IMR-90 (cell line): ENCODE measurements around the gene INO80. TPM values are rescaled to one million over a fixed set of nuclear protein-coding genes. Genes with fewer than 3 reads are reported as not detected.
A peak's percentile ranks its signal among the peaks of the same experiment; 100 is the strongest.

Experiments used
- ATAC-seq: fragments of 200-7000 bp; cut with Tn5 transposase; 2 replicates; pipeline ENCODE4 v1.9.1; 2020; ENCODE audit warnings: low read depth, mild to moderate bottlenecking, moderate library complexity
- BruUV-seq: library from RNA; stranded (reverse); fragments of 400-500 nt; replicated peaks from 2 replicates; lab custom pipeline; 2021; lab: Mats Ljungman, UMichigan
- CTCF ChIA-PET: fragments of 300-600 bp; formaldehyde crosslinking; extraction: SDS; loops from one replicate; lab custom pipeline; 2021; ENCODE audit warnings: antibody characterized with exemption; lab: Yijun Ruan, JAX
- POLR2A ChIA-PET: fragments of 300-600 bp; sonication (Branson Sonifier 250); formaldehyde crosslinking; loops from one replicate; lab custom pipeline; 2022; ENCODE audit warnings: antibody characterized with exemption; ENCODE audit not compliant: unreplicated experiment; lab: Charles Lee
- DNase-seq: peaks from one replicate; pipeline ENCODE4 v3.0.0; 2013
- H2AFZ ChIP-seq: replicated peaks from 2 replicates; pipeline ENCODE3; 2013; ENCODE audit warnings: low read length, mild to moderate bottlenecking; ENCODE audit not compliant: poor library complexity
- H2AK5ac ChIP-seq: 2 replicates; pipeline ENCODE4 v1.6.1; 2013; ENCODE audit warnings: low read depth, low read length, inconsistent platforms
- H2AK9ac ChIP-seq: replicated peaks from 2 replicates; pipeline ENCODE3; 2013; ENCODE audit warnings: mild to moderate bottlenecking, low read depth, low read length, moderate library complexity; ENCODE audit not compliant: poor library complexity
- H2BK120ac ChIP-seq: 2 replicates; pipeline ENCODE4 v1.6.1; 2013; ENCODE audit warnings: low read depth, low read length, inconsistent platforms
- H2BK15ac ChIP-seq: 3 replicates; pipeline ENCODE4 v1.6.1; 2013; ENCODE audit warnings: low read depth, low read length, inconsistent platforms
- H2BK20ac ChIP-seq: 2 replicates; pipeline ENCODE4 v1.6.1; 2013; ENCODE audit warnings: low read depth, mild to moderate bottlenecking, inconsistent platforms, low read length, moderate library complexity
- H2BK5ac ChIP-seq: 2 replicates; pipeline ENCODE4 v1.6.1; 2013; ENCODE audit warnings: mild to moderate bottlenecking, low read depth, low read length, inconsistent platforms; ENCODE audit not compliant: poor library complexity, severe bottlenecking
- H3K14ac ChIP-seq: replicated peaks from 2 replicates; pipeline ENCODE4 v1.6.1; 2013; ENCODE audit warnings: low read depth, low read length, inconsistent platforms
- H3K18ac ChIP-seq: 2 replicates; pipeline ENCODE4 v1.6.1; 2013; ENCODE audit warnings: low read depth, low read length, control low read depth
- H3K23ac ChIP-seq: 2 replicates; pipeline ENCODE4 v1.6.1; 2013; ENCODE audit warnings: low read depth, low read length, inconsistent platforms
- H3K27ac ChIP-seq: 2 replicates; pipeline ENCODE4 v1.5.1; 2013; ENCODE audit warnings: mild to moderate bottlenecking, control low read depth, low read length; ENCODE audit not compliant: insufficient read depth
- H3K27me3 ChIP-seq: 2 replicates; pipeline ENCODE4 v1.6.1; 2013; ENCODE audit warnings: low read length; ENCODE audit not compliant: control insufficient read depth, insufficient read depth
- H3K36me3 ChIP-seq: 2 replicates; pipeline ENCODE4 v1.6.1; 2013; ENCODE audit warnings: low read length, mixed read lengths; ENCODE audit not compliant: control insufficient read depth, insufficient read depth
- H3K4ac ChIP-seq: 2 replicates; pipeline ENCODE4 v1.6.1; 2013; ENCODE audit warnings: low read depth, low read length, inconsistent platforms
- H3K4me1 ChIP-seq: 2 replicates; pipeline ENCODE4 v1.6.1; 2013; ENCODE audit warnings: low read length, mixed read lengths; ENCODE audit not compliant: control insufficient read depth, insufficient read depth
- H3K4me2 ChIP-seq: 2 replicates; pipeline ENCODE4 v1.6.1; 2013; ENCODE audit warnings: low read depth, mild to moderate bottlenecking, control low read depth, low read length, moderate library complexity
- H3K4me3 ChIP-seq: 2 replicates; pipeline ENCODE4 v1.5.1; 2013; ENCODE audit warnings: low read depth, mild to moderate bottlenecking, control low read depth, low read length, moderate library complexity; ENCODE audit not compliant: insufficient read depth
- H3K56ac ChIP-seq: 2 replicates; pipeline ENCODE4 v1.6.1; 2013; ENCODE audit warnings: low read length, inconsistent platforms; ENCODE audit not compliant: insufficient read depth; ENCODE audit errors: extremely low read depth
- H3K79me1 ChIP-seq, 2 experiments: 2 replicates each; pipeline ENCODE4 v1.6.1; 2013; ENCODE audit warnings: low read length in 2 of 2, inconsistent platforms in 1 of 2, low read depth in 1 of 2
- H3K9ac ChIP-seq: 2 replicates; pipeline ENCODE4 v1.6.1; 2013; ENCODE audit warnings: low read depth, low read length, control low read depth
- H3K9me1 ChIP-seq: 2 replicates; pipeline ENCODE4 v1.6.1; 2013; ENCODE audit warnings: low read length, inconsistent platforms; ENCODE audit not compliant: insufficient read depth
- H3K9me3 ChIP-seq: 2 replicates; pipeline ENCODE4 v1.6.1; 2013; ENCODE audit warnings: low read length; ENCODE audit not compliant: control insufficient read depth, insufficient read depth
- H4K20me1 ChIP-seq: 2 replicates; pipeline ENCODE4 v1.6.1; 2013; ENCODE audit warnings: low read length, inconsistent platforms; ENCODE audit not compliant: insufficient read depth
- H4K5ac ChIP-seq: 2 replicates; pipeline ENCODE4 v1.6.1; 2013; ENCODE audit warnings: mild to moderate bottlenecking, low read depth, low read length, control low read depth
- H4K8ac ChIP-seq, 2 experiments: 2 replicates each; pipeline ENCODE4 v1.6.1; 2013; ENCODE audit warnings: low read depth in 2 of 2, low read length in 2 of 2, control low read depth in 1 of 2, inconsistent platforms in 1 of 2
- H4K91ac ChIP-seq: 2 replicates; pipeline ENCODE4 v1.6.1; 2013; ENCODE audit warnings: low read depth, low read length, inconsistent platforms; ENCODE audit not compliant: insufficient read depth
- BHLHE40 ChIP-seq: fragments of 150-350 bp; IDR thresholded peaks from 2 replicates; pipeline ENCODE4 v1.6.1; 2016; ENCODE audit warnings: mild to moderate bottlenecking, low read depth, low read length
- CTCF ChIP-seq: conservative IDR thresholded peaks from 2 replicates; pipeline ENCODE4 v1.5.1; 2012; ENCODE audit warnings: mild to moderate bottlenecking, low read depth, low read length, improper control_type of control experiment
- ELK1 ChIP-seq: fragments of 150-350 bp; IDR thresholded peaks from 2 replicates; pipeline ENCODE4 v1.6.1; 2016; ENCODE audit warnings: low read depth, mild to moderate bottlenecking, low read length, moderate library complexity, borderline replicate concordance
- FOS ChIP-seq: fragments of 150-350 bp; IDR thresholded peaks from 2 replicates; pipeline ENCODE4 v1.6.1; 2016; ENCODE audit warnings: low read depth, low read length
- RAD21 ChIP-seq: IDR thresholded peaks from 2 replicates; pipeline ENCODE4 v1.6.1; 2012; ENCODE audit warnings: low read length, improper control_type of control experiment
- SMC3 ChIP-seq: fragments of 150-350 bp; IDR thresholded peaks from 2 replicates; pipeline ENCODE4 v1.6.1; 2016; ENCODE audit warnings: low read depth, mild to moderate bottlenecking, antibody characterized with exemption, low read length, moderate library complexity
- USF2 ChIP-seq: fragments of 150-350 bp; IDR thresholded peaks from 2 replicates; pipeline ENCODE4 v1.6.1; 2017; ENCODE audit warnings: mild to moderate bottlenecking, antibody characterized with exemption, low read length, low read depth
- WGBS, 2 experiments: methylation state at CpG; one replicate each; pipeline versions ENCODE4 v1.1.5 to v1.1.7; 2013; ENCODE audit warnings: missing lambda C conversion rate in 2 of 2; ENCODE audit not compliant: insufficient read length in 1 of 2; ENCODE audit errors: extremely low coverage in 2 of 2; 5-methylcytosine and 5-hydroxymethylcytosine counted together
- dilution Hi-C: fragments of 300-500 bp; cut with HindIII; formaldehyde crosslinking; loops from one replicate; pipeline ENCODE4 v1.14.3; 2018; ENCODE audit warnings: low sequenced_read_pairs; ENCODE audit not compliant: unreplicated experiment
- in situ Hi-C: fragments of 300-500 bp; cut with MboI; formaldehyde crosslinking; loops from 3 replicates; pipeline ENCODE4 v1.14.3; 2019; ENCODE audit warnings: low sequenced_read_pairs, inconsistent platforms, mixed read lengths
- intact Hi-C: fragments of 100-400 bp; cut with micrococcal nuclease; formaldehyde crosslinking; loops from 2 replicates; pipeline ENCODE4 v1.10.0; 2022
- polyA plus RNA-seq, 3 experiments: library from polyadenylated mRNA; depleted of rRNA; stranded (reverse); fragments of >200 nt; gene quantifications; 2 replicates each; pipeline ENCODE4 v1.2.3, GENCODE V29; 2012; ENCODE audit warnings: low replicate concordance in 1 of 3
- total RNA-seq: library from RNA; depleted of rRNA; stranded (reverse); fragments of >200 nt; gene quantifications from 2 replicates; pipeline ENCODE4 v1.2.3, GENCODE V29; 2012

The INO80 gene
- total and polyA plus RNA-seq, 2 of the 4 experiments (the other 2 are of a cell fraction) = 6.0 to 13.3 TPM

GRCh38 chr15:40982855-40983254 is 133.2 kb downstream of the INO80 start:
- in situ Hi-C loops = no loop called here
- dilution Hi-C loops = no loop called here
- Histone ChIP-seq H2AK5ac (peak overlapping the region; percentile 84), H3K4me1 (peaks cover 31% of the 10 kb centered on the region), H4K5ac (peak overlapping the region; percentile 85), H3K9me1 (peaks cover 36% of the 10 kb centered on the region), H4K91ac (peak overlapping the region; percentile 100), H2AFZ (peak overlapping the region; percentile 36), H3K36me3 (peaks cover 61% of the 10 kb centered on the region), H3K14ac (peak overlapping the region; percentile 99), H4K8ac (peak overlapping the region; percentile 88 to 98), H3K27me3 (no peaks in the 10 kb centered on the region), H3K9ac (peak overlapping the region; percentile 56; the same call in 1 of the 2 replicates), H4K20me1 (no peaks in the 10 kb centered on the region; the same call in 1 of the 2 replicates), H2BK15ac (peak overlapping the region; percentile 90; the same call in 2 of the 3 replicates), H3K23ac (peak overlapping the region; percentile 99), H2BK5ac (peak overlapping the region; percentile 97), H3K18ac (peak overlapping the region; percentile 98), H2BK120ac (peak overlapping the region; percentile 99), H3K4ac (peak overlapping the region; percentile 100), H3K27ac (peak overlapping the region; percentile 94), H3K4me2 (peak overlapping the region; percentile 49), H3K4me3 (no peak overlapping the region), H3K9me3 (no peaks in the 10 kb centered on the region), H2BK20ac (peak overlapping the region; percentile 99), H2AK9ac (peak overlapping the region; percentile 87), H3K56ac (peak overlapping the region; percentile 96), H3K79me1 (peaks cover 24 to 81% of the 10 kb centered on the region in 2 experiments)
- peak; percentile 49 for TF ChIP-seq FOS
- TF ChIP-seq CTCF = 0 out of 2 replicates have a peak, but pooled peaks have one; percentile 3
- TF ChIP-seq BHLHE40 = 0 out of 2 replicates have a peak, but pooled peaks have one; percentile 26
- peak; percentile 6; the same call in 1 of the 2 replicates for TF ChIP-seq SMC3
- TF ChIP-seq RAD21 = peak; percentile 15
- no peak for TF ChIP-seq USF2
- no peak for TF ChIP-seq ELK1
- 0% methylated on average over 1 of the region's 13 CpGs; no CpG with 5 or more reads in 1 of the 2 experiments for WGBS, 2 experiments
- no TSS peak for BruUV-seq
- ChIA-PET CTCF (interaction anchor here (0.6 to 2.8 kb wide), 4 partner anchors 10 to 316 kb away, joined by 3 to 16 read pairs (median 4); no protein-coding TSS in a partner anchor), POLR2A (interaction anchor here (0.6 to 0.7 kb wide), 3 partner anchors 10 to 432 kb away, joined by 3 to 6 read pairs (median 3); no protein-coding TSS in a partner anchor)
- intact Hi-C loops = loop anchor here (2.0 kb wide), 1 partner anchor 30 kb away; the partner anchor contains the start of gene CHAC1
- peak; percentile 93 for DNase-seq
- peak; percentile 66 for ATAC-seq
